Gastrocnemius medialis (tissue), 4 donors: ENCODE results near the gene B4GALNT1. TPM values are rescaled to one million over a fixed set of nuclear protein-coding genes. Genes with fewer than 3 reads are reported as not detected.

Experiments used
- ATAC-seq, 2 donors: fragments of 150-250 bp; one replicate each; pipeline ENCODE4 v1.9.1; 2016
- DNase-seq, 2 donors: peaks; one replicate each; pipeline ENCODE4 v3.0.0-alpha.2; 2019
- H3K27ac ChIP-seq, 4 donors: fragments of 200-600 bp; sonication (generic); 1 replicate in 1 of 4; 2 replicates in 3 of 4; pipeline ENCODE4 v1.5.1; 2016 to 2018; ENCODE audit warnings: mild to moderate bottlenecking in 2 of 4, moderate library complexity in 1 of 4
- H3K27me3 ChIP-seq, 3 donors: fragments of 200-600 bp; sonication (generic) in 2 of 3; 1 replicate in 1 of 3; 2 replicates in 2 of 3; pipeline versions ENCODE4 v1.5.1 to v1.6.0; 2016 to 2019; ENCODE audit warnings: mild to moderate bottlenecking in 1 of 3, moderate library complexity in 1 of 3
- H3K36me3 ChIP-seq, 2 donors: fragments of 200-600 bp; sonication (generic) in 1 of 2; one replicate each; pipeline ENCODE4 v1.5.1; 2017 to 2018
- H3K4me1 ChIP-seq, 2 donors: fragments of 200-600 bp; sonication (generic) in 1 of 2; one replicate each; pipeline ENCODE4 v1.5.1; 2016 to 2017; ENCODE audit warnings: mild to moderate bottlenecking in 2 of 2
- H3K4me3 ChIP-seq, 4 donors: fragments of 200-600 bp; sonication (generic) in 3 of 4; 1 replicate in 1 of 4; 2 replicates in 3 of 4; pipeline ENCODE4 v1.5.1; 2016 to 2019; ENCODE audit warnings: mild to moderate bottlenecking in 2 of 4
- H3K9me3 ChIP-seq, 3 donors: fragments of 200-600 bp; sonication (generic) in 2 of 3; 1 replicate in 1 of 3; 2 replicates in 2 of 3; pipeline ENCODE4 v1.5.1; 2016 to 2019
- POLR2A ChIP-seq, 2 donors: fragments of 450-650 bp; IDR thresholded peaks; one replicate each; pipeline ENCODE4 v1.6.1; 2017; ENCODE audit warnings: antibody characterized with exemption in 2 of 2, mild to moderate bottlenecking in 2 of 2, moderate library complexity in 2 of 2
- in situ Hi-C, 4 donors: fragments of 200-750 bp; cut with MboI; loops; one replicate each; pipeline versions ENCODE4 v1.15.0 to v1.8.0; 2017; ENCODE audit warnings: low sequenced_read_pairs in 4 of 4
- intact Hi-C: fragments of 100-400 bp; cut with DNase I; formaldehyde crosslinking; loops from one replicate; pipeline ENCODE4 v1.15.1; 2023; ENCODE audit warnings: low total_unique reads
- total RNA-seq, 4 donors: library from RNA; depleted of rRNA; stranded (reverse); fragments of >200 nt; gene quantifications; one replicate each; pipeline versions ENCODE4 v1.1.0 to v1.2.3, GENCODE V29; 2016
- TF ChIP-seq, protein P1 (sequence below), 5 experiments: fragments of 450-650 bp in 3 of 5; fragments of 200-600 bp in 2 of 5; sonication (generic) in 2 of 5; IDR thresholded peaks in 4 of 5; conservative IDR thresholded peaks in 1 of 5; 1 replicate in 4 of 5; 2 replicates in 1 of 5; pipeline ENCODE4 v1.5.1; 2016 to 2019; ENCODE audit warnings: antibody characterized with exemption in 5 of 5, mild to moderate bottlenecking in 3 of 5, moderate library complexity in 3 of 5

B4GALNT1 gene
- total RNA-seq, 4 donors from 2014 or later: 13.2 to 25.5 (median 16.6) TPM

DNA sequence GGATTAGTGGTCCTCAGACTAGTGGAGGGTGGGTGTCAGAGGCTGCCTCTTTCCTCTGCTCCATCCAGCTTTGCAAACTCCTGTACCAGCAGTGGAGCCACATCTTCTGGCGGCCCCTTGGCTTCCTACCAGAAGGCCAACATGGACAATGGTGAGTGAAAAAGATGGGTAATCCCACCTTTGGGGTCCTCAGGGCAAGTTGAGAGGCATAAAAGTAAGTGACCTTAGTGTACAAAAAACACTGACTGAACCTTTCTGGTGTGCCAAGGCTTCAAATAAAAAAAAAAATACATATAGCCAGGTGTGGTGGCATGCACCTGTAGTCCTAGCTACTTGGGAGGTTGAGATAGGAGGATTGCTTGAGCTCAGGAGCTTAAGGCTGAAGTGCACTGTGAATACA is 51.2 kb downstream of the B4GALNT1 start:
- TF ChIP-seq, protein P1, sequence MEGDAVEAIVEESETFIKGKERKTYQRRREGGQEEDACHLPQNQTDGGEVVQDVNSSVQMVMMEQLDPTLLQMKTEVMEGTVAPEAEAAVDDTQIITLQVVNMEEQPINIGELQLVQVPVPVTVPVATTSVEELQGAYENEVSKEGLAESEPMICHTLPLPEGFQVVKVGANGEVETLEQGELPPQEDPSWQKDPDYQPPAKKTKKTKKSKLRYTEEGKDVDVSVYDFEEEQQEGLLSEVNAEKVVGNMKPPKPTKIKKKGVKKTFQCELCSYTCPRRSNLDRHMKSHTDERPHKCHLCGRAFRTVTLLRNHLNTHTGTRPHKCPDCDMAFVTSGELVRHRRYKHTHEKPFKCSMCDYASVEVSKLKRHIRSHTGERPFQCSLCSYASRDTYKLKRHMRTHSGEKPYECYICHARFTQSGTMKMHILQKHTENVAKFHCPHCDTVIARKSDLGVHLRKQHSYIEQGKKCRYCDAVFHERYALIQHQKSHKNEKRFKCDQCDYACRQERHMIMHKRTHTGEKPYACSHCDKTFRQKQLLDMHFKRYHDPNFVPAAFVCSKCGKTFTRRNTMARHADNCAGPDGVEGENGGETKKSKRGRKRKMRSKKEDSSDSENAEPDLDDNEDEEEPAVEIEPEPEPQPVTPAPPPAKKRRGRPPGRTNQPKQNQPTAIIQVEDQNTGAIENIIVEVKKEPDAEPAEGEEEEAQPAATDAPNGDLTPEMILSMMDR (IDR thresholded peaks at IDR 0.05 in 4 of 5, conservative IDR thresholded peaks at IDR 0.05 in 1 of 5): no peak
- no peak for TF ChIP-seq POLR2A (IDR thresholded peaks at IDR 0.05)
- DNase-seq (no peak), ATAC-seq (no peak)
- Histone ChIP-seq H3K4me1 (no peaks in the 10 kb centered on the region), H3K4me3 (no peak overlapping the region), H3K27me3 (no peaks in the 10 kb centered on the region), H3K27ac (no peak overlapping the region), H3K36me3 (no peaks in the 10 kb centered on the region), H3K9me3 (no peaks in the 10 kb centered on the region)
- in situ Hi-C loops (loop anchor here in 1 of 4 donors (5.0 kb wide), 1 partner anchor 45 kb away; no protein-coding TSS in a partner anchor), intact Hi-C loops (loop anchor here (2.0 to 10.0 kb wide), 2 partner anchors 51 to 323 kb away; partner anchors contain the start of gene B4GALNT1)

DNA sequence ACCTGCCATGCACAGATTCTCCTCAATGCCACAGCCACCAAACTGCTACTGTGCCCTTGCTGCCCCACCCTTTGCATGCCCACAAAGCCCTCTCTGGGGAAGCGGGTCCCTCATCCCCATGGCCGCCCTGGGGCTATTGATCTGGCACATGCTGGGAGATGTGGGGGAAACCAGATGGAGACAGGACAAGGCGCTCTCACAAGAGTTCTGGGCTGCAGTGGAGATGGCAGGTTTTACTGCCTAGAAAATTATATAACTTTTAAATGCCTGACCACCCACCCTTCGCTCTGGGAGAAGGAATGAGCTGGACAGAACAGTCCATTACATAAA is 52.6 kb downstream of the B4GALNT1 start:
- no peaks in the 10 kb centered on the region for H3K4me1 ChIP-seq
- DNase-seq (no peak), ATAC-seq (no peak)
- H3K27me3 ChIP-seq: no peaks in the 10 kb centered on the region
- no peaks in the 10 kb centered on the region for H3K36me3 ChIP-seq
- H3K27ac ChIP-seq: no peak overlapping the region
- no peak for TF ChIP-seq POLR2A (IDR thresholded peaks at IDR 0.05)
- TF ChIP-seq, protein P1 (IDR thresholded peaks at IDR 0.05 in 4 of 5, conservative IDR thresholded peaks at IDR 0.05 in 1 of 5): no peak
- intact Hi-C loops: loop anchor here (10.0 kb wide), 1 partner anchor 324 kb away; no protein-coding TSS in a partner anchor
- H3K4me3 ChIP-seq: no peak overlapping the region
- in situ Hi-C loops: loop anchor here in 1 of 4 donors (5.0 kb wide), 1 partner anchor 47 kb away; no protein-coding TSS in a partner anchor
- no peaks in the 10 kb centered on the region for H3K9me3 ChIP-seq

DNA sequence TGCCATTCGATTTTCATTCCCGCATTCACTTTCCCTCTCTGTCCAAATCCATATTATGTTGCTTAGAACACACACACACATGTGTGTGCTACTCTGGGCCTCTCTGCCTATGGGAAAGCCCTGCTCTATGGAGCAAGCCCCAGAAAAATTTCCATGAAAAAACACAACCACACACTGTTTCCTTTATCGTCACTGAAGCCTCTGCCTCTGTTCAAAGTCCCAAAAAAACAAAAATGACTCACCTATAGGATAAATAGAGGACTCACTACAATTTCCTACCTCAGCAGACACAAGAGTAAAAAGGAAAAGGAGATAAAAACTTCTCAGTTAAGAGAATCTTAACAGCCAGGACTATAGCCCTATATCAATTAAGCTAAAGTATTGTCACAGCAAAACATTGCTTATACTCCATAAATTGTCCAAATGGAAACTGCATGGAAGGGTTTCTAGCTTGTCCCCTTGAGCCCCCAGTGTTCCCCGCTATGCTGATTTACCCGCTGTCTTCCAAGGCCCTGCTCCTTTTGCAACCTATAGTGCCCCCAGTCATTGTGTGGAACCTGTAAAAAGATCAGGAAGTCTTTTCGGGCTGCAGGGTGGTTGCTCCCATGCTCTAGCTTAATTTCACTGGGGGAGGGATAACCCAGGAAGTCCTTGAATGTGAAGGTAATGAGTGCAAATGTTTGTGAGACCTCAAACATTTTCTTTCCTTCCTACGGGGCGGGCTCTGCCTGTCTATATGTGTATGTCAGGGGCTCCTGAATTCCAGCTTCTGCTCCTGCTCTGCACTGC is 53.1 kb downstream of the B4GALNT1 start:
- H3K4me3 ChIP-seq: no peak overlapping the region
- no peaks in the 10 kb centered on the region for H3K36me3 ChIP-seq
- DNase-seq (no peak), ATAC-seq (no peak)
- in situ Hi-C loops (loop anchor here in 2 of 4 donors (5.0 to 10.0 kb wide), 2 partner anchors 45 to 47 kb away; no protein-coding TSS in a partner anchor), intact Hi-C loops (loop anchor here (10.0 kb wide), 1 partner anchor 325 kb away; no protein-coding TSS in a partner anchor)
- H3K9me3 ChIP-seq: no peaks in the 10 kb centered on the region
- no peaks in the 10 kb centered on the region for H3K4me1 ChIP-seq
- no peaks in the 10 kb centered on the region for H3K27me3 ChIP-seq
- no peak for TF ChIP-seq POLR2A (IDR thresholded peaks at IDR 0.05)
- H3K27ac ChIP-seq: no peak overlapping the region

DNA sequence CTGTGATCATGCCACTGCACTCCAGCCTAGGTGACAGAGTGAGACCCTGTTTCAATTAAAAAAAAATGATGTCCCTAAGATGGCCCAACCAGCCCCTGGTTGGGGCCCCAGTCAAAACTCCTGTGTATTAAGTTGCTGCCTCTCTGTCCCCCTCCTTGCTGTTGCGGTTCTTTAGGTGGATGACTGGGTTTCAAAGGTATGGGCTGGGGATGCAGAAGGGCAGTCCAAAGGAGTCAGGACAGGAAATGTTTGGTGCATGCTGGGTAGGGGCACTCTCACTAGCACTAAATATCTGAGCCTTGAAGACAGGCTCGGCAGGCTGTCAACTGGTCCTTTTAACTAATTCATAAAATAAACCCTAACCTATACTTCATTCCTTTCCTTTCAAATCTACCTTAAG is 54.0 kb downstream of the B4GALNT1 start:
- Histone ChIP-seq H3K27me3 (no peaks in the 10 kb centered on the region), H3K27ac (no peak overlapping the region), H3K4me1 (no peaks in the 10 kb centered on the region), H3K4me3 (no peak overlapping the region), H3K36me3 (no peaks in the 10 kb centered on the region), H3K9me3 (no peaks in the 10 kb centered on the region)
- no peak for TF ChIP-seq POLR2A (IDR thresholded peaks at IDR 0.05)
- TF ChIP-seq, protein P1 (IDR thresholded peaks at IDR 0.05 in 4 of 5, conservative IDR thresholded peaks at IDR 0.05 in 1 of 5): no peak
- no peak for ATAC-seq
- no peak for DNase-seq
- intact Hi-C loops (no loop called here), in situ Hi-C loops (loop anchor here in 1 of 4 donors (10.0 kb wide), 1 partner anchor 46 kb away; no protein-coding TSS in a partner anchor)

DNA sequence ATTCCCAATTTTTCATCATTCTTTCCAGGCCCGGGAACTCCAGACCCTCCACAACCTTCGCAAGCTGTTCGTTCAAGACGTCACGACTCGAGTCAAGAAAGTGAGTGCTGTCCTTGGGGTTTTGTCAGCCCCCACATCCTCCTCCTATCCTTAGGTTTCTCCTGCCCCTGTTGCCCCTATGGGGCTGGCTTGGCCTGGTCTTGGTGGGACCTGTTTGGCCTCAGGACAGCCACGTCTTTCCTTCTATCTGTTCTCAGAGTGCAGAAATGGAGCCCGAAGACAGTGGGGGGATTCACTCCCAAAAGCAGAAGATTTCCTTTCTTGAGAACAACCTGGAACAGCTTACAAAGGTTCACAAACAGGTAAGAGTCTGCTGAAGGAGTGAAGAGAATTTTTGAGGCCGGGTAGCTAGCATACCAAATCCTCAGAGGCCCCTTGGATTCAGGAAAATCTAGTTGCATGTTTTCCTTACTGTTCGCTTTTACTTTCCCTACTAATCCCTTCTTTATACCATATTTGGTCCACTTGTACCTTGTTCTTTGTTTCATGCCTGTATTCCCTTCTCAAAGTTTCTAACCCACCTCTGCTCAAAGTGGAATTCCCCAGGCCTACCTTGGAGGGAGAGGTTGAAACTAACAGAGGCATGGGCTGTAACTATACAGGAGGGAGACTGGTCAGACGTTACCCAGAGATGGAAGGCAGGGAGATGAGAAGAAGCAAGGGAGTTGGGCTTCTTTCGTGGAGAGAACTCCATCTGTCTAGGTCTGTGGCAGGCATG is 54.8 kb downstream of the B4GALNT1 start:
- no peak for DNase-seq
- Histone ChIP-seq H3K36me3 (no peaks in the 10 kb centered on the region), H3K27me3 (no peaks in the 10 kb centered on the region), H3K4me3 (no peak overlapping the region), H3K9me3 (no peaks in the 10 kb centered on the region), H3K27ac (no peak overlapping the region), H3K4me1 (no peaks in the 10 kb centered on the region)
- in situ Hi-C loops: loop anchor here in 1 of 4 donors (10.0 kb wide), 1 partner anchor 47 kb away; no protein-coding TSS in a partner anchor
- intact Hi-C loops: no loop called here
- TF ChIP-seq, protein P1 (IDR thresholded peaks at IDR 0.05 in 4 of 5, conservative IDR thresholded peaks at IDR 0.05 in 1 of 5): no peak
- no peak for TF ChIP-seq POLR2A (IDR thresholded peaks at IDR 0.05)
- no peak for ATAC-seq
